Caco-2 (cell line): ENCODE results near the gene AP4M1. TPM values are rescaled to one million over a fixed set of nuclear protein-coding genes. Genes with fewer than 3 reads are reported as not detected.

ENCODE experiments used
- BruUV-seq: library from RNA; stranded (reverse); fragments of 400-500 nt; replicated peaks from 2 replicates; lab custom pipeline; 2021; lab: Mats Ljungman, UMichigan
- CTCF ChIA-PET: fragments of 300-600 bp; sonication (Branson Sonifier 250); formaldehyde crosslinking; loops from one replicate; lab custom pipeline; 2022; ENCODE audit warnings: antibody characterized with exemption; lab: Charles Lee
- POLR2A ChIA-PET: fragments of 300-600 bp; sonication (Branson Sonifier 250); formaldehyde crosslinking; loops from one replicate; lab custom pipeline; 2022; ENCODE audit warnings: antibody characterized with exemption; lab: Charles Lee
- DNase-seq, 2 experiments: peaks; one replicate each; pipeline versions ENCODE4 v3.0.0 to v3.0.0-alpha.2; 2020 to 2022
- H3K27me3 ChIP-seq: replicated peaks from 2 replicates; pipeline ENCODE4 v1.6.0; 2011; ENCODE audit warnings: low read length; ENCODE audit not compliant: control insufficient read depth, insufficient read depth
- H3K36me3 ChIP-seq: 2 replicates; pipeline ENCODE4 v1.5.1; 2011; ENCODE audit warnings: low read length; ENCODE audit not compliant: control insufficient read depth, insufficient read depth
- H3K4me1 ChIP-seq: fragments of 250-450 bp; sonication (Bioruptor Pico); 2 replicates; pipeline ENCODE4 v1.5.1; 2020; ENCODE audit warnings: mild to moderate bottlenecking
- H3K4me3 ChIP-seq: 2 replicates; pipeline ENCODE4 v1.5.1; 2011; ENCODE audit warnings: low read depth, mild to moderate bottlenecking, control low read depth, low read length
- H3K9me3 ChIP-seq: fragments of 250-450 bp; sonication (Bioruptor Pico); 2 replicates; pipeline ENCODE4 v1.5.1; 2020; ENCODE audit warnings: mild to moderate bottlenecking, moderate library complexity
- H3K27ac Mint-ChIP-seq: one replicate; pipeline ENCODE4 v1.8.0; 2022; ENCODE audit warnings: mixed read lengths; ENCODE audit not compliant: unreplicated experiment
- H3K27me3 Mint-ChIP-seq: one replicate; pipeline ENCODE4 v1.8.0; 2022; ENCODE audit warnings: mixed read lengths; ENCODE audit not compliant: insufficient read depth, unreplicated experiment
- H3K36me3 Mint-ChIP-seq: one replicate; pipeline ENCODE4 v1.8.0; 2022; ENCODE audit warnings: mild to moderate bottlenecking, mixed read lengths; ENCODE audit not compliant: insufficient read depth, unreplicated experiment
- H3K4me1 Mint-ChIP-seq: one replicate; pipeline ENCODE4 v1.8.0; 2022; ENCODE audit warnings: low read depth, mixed read lengths; ENCODE audit not compliant: unreplicated experiment
- H3K4me3 Mint-ChIP-seq: one replicate; pipeline ENCODE4 v1.8.0; 2022; ENCODE audit warnings: mild to moderate bottlenecking, moderate library complexity, mixed read lengths; ENCODE audit not compliant: unreplicated experiment
- H3K9me3 Mint-ChIP-seq: one replicate; pipeline ENCODE4 v1.8.0; 2022; ENCODE audit warnings: mixed read lengths; ENCODE audit not compliant: unreplicated experiment
- CTCF ChIP-seq, 2 experiments: fragments of 200-600 bp in 1 of 2; IDR thresholded peaks; 1 replicate in 1 of 2; 2 replicates in 1 of 2; pipeline versions ENCODE4 v1.5.1 to v1.8.0; 2011 to 2022; ENCODE audit warnings: antibody characterized with exemption in 1 of 2, control low read depth in 1 of 2, inconsistent platforms in 1 of 2, low read depth in 1 of 2, low read length in 1 of 2, mild to moderate bottlenecking in 1 of 2, moderate library complexity in 1 of 2; ENCODE audit not compliant: insufficient read depth in 1 of 2, severe bottlenecking in 1 of 2, unreplicated experiment in 1 of 2
- intact Hi-C: fragments of 100-400 bp; cut with micrococcal nuclease; formaldehyde crosslinking; loops from one replicate; pipeline ENCODE4 v1.10.0; 2022; ENCODE audit not compliant: unreplicated experiment
- total RNA-seq: library from RNA; stranded (reverse); gene quantifications from 2 replicates; pipeline ENCODE4 v1.2.3, GENCODE V29; 2022

AP4M1 gene
- total RNA-seq, 1 experiment from 2014 or later, result 16.2 TPM

- TF ChIP-seq CTCF (IDR thresholded peaks at IDR 0.05; ENCODE audit: insufficient read depth in 1 of 2, low read depth in 1 of 2, low read length in 1 of 2, severe bottlenecking in 1 of 2, unreplicated experiment in 1 of 2), result no peak
- H3K27ac Mint-ChIP-seq, result no peak overlapping the region
- DNase-seq, result no peak
- no TSS peak for BruUV-seq
- Histone ChIP-seq H3K4me3 (no peak overlapping the region), H3K27me3 (no peaks in the 10 kb centered on the region), H3K4me1 (no peaks in the 10 kb centered on the region), H3K9me3 (no peaks in the 10 kb centered on the region), H3K36me3 (peaks cover 2% of the 10 kb centered on the region; the same call in 1 of the 2 replicates)
- no peak overlapping the region for H3K4me3 Mint-ChIP-seq
- H3K27me3 Mint-ChIP-seq, result no peaks in the 10 kb centered on the region
- peaks cover 68% of the 10 kb centered on the region for H3K36me3 Mint-ChIP-seq
- H3K4me1 Mint-ChIP-seq, result peaks cover 5% of the 10 kb centered on the region
- H3K9me3 Mint-ChIP-seq, result peaks cover 4% of the 10 kb centered on the region
- intact Hi-C loops, result no loop called here
- CTCF ChIA-PET, result no interaction called here
- POLR2A ChIA-PET, result interaction anchor here (1.3 kb wide), 1 partner anchor 9 kb away, joined by 4 read pairs; the partner anchor contains the start of genes AP4M1 and MCM7
These were observed 9.7 kb downstream of the AP4M1 start for GRCh38 chr7:100111156-100111555.

- H3K36me3 Mint-ChIP-seq, result peaks cover 60% of the 10 kb centered on the region
- H3K27me3 Mint-ChIP-seq, result no peaks in the 10 kb centered on the region
- CTCF ChIA-PET, result interaction anchor here (1.3 kb wide), 1 partner anchor 19 kb away, joined by 3 read pairs; no protein-coding TSS in a partner anchor
- no peak overlapping the region for H3K4me3 Mint-ChIP-seq
- intact Hi-C loops, result no loop called here
- peaks cover 9% of the 10 kb centered on the region for H3K9me3 Mint-ChIP-seq
- TF ChIP-seq CTCF (IDR thresholded peaks at IDR 0.05; ENCODE audit: insufficient read depth in 1 of 2, low read depth in 1 of 2, low read length in 1 of 2, severe bottlenecking in 1 of 2, unreplicated experiment in 1 of 2), result peak in 1 of 2 experiments; percentile 16
- no TSS peak for BruUV-seq
- H3K27ac Mint-ChIP-seq, result no peak overlapping the region
- Histone ChIP-seq H3K36me3 (peaks cover 2% of the 10 kb centered on the region; the same call in 1 of the 2 replicates), H3K4me3 (no peak overlapping the region), H3K27me3 (no peaks in the 10 kb centered on the region), H3K9me3 (no peaks in the 10 kb centered on the region), H3K4me1 (peaks cover 3% of the 10 kb centered on the region; the same call in 1 of the 2 replicates)
- POLR2A ChIA-PET, result interaction anchor here (1.3 kb wide), 1 partner anchor 10 kb away, joined by 4 read pairs; the partner anchor contains the start of genes AP4M1 and MCM7
- DNase-seq, result no peak
- H3K4me1 Mint-ChIP-seq, result peaks cover 13% of the 10 kb centered on the region
These were observed 10.5 kb downstream of the AP4M1 start for GRCh38 chr7:100111914-100112313.

- H3K4me3 ChIP-seq, result no peak overlapping the region
- no peaks in the 10 kb centered on the region for H3K9me3 ChIP-seq
- TF ChIP-seq CTCF (IDR thresholded peaks at IDR 0.05; ENCODE audit: insufficient read depth in 1 of 2, low read depth in 1 of 2, low read length in 1 of 2, severe bottlenecking in 1 of 2, unreplicated experiment in 1 of 2), result no peak
- BruUV-seq, result no TSS peak
- no peak overlapping the region for H3K4me3 Mint-ChIP-seq
- H3K4me1 ChIP-seq, result peaks cover 4% of the 10 kb centered on the region
- no peak for DNase-seq
- H3K4me1 Mint-ChIP-seq, result peaks cover 13% of the 10 kb centered on the region
- H3K9me3 Mint-ChIP-seq, result peaks cover 9% of the 10 kb centered on the region
- no peak overlapping the region for H3K27ac Mint-ChIP-seq
- H3K27me3 Mint-ChIP-seq, result no peaks in the 10 kb centered on the region
- POLR2A ChIA-PET, result no interaction called here
- peaks cover 53% of the 10 kb centered on the region for H3K36me3 Mint-ChIP-seq
- CTCF ChIA-PET, result interaction anchor here (0.7 kb wide), 2 partner anchors 18 to 735 kb away, joined by 3 to 4 read pairs; no protein-coding TSS in a partner anchor
- no peaks in the 10 kb centered on the region for H3K27me3 ChIP-seq
- H3K36me3 ChIP-seq, result no peaks in the 10 kb centered on the region; the same call in 1 of the 2 replicates
- intact Hi-C loops, result no loop called here
These were observed 13.6 kb downstream of the AP4M1 start for GRCh38 chr7:100115026-100115425.
